Measurements from ENCODE around the gene ZDHHC13. TPM values are rescaled to one million over a fixed set of nuclear protein-coding genes. Genes with fewer than 3 reads are reported as not detected.
A peak's percentile ranks its signal among the peaks of the same experiment; 100 is the strongest.

ZDHHC13 gene
- total RNA-seq (2021) = 31.5 and 35.5 TPM in 2 replicates
- Bru-seq, nascent RNA = percentile 90 among the genes with signal in this experiment
- BruChase-seq, experiment 1, labeled RNA remaining after a 2-hour chase = percentile 96 among the genes with signal in this experiment
- BruChase-seq, experiment 2, labeled RNA remaining after a 6-hour chase = percentile 87 among the genes with signal in this experiment
- long read RNA-seq, transcript ZDHHC13-202 (17 exons, 2,445 nt) = major isoform, 72 of 113 reads
- long read RNA-seq, transcript ZDHHC13-201 (16 exons, 2,283 nt) = minor isoform, 26 of 113 reads
- long read RNA-seq, partial matches to known transcripts = 0 of 113 reads
- long read RNA-seq, other reads (novel, unspliced or antisense) = 15 of 113 reads

GRCh38 chr11:19116971-19117759, at the start of gene ZDHHC13:
Gene ZDHHC13 (plus strand): TSS chr11:19117168. CDS start chr11:19117250, 82 bp downstream.
- Histone ChIP-seq H2AFZ (peak within 1 kb of the TSS; percentile 80), H3K9me2 (ENCODE audit: insufficient read depth) (no peaks in the 10 kb centered on the region), H4K20me1 (ENCODE audit: insufficient read depth) (0 out of 2 replicates have a peak, but pooled peaks cover 3% of the 10 kb centered on the region), H3K27me3 (ENCODE audit: insufficient read depth, low read depth) (no peaks in the 10 kb centered on the region), H3K27ac (peak within 1 kb of the TSS; percentile 86), H3K4me3 (peak within 1 kb of the TSS; percentile 87), H3K9me3 (ENCODE audit: insufficient read depth, low read depth) (no peaks in the 10 kb centered on the region), H3K79me2 (ENCODE audit: low read depth) (peaks cover 45% of the 10 kb centered on the region), H3F3A (ENCODE audit: insufficient read depth, low read depth) (peaks cover 7% of the 10 kb centered on the region; the same call in 1 of the 2 replicates), H3K4me1 (replicated peaks; ENCODE audit: insufficient read depth) (peaks cover 37% of the 10 kb centered on the region), H3K4me2 (peak within 1 kb of the TSS; percentile 82), H3K36me3 (ENCODE audit: low read depth) (peaks cover 21% of the 10 kb centered on the region)
- intact Hi-C loops (cut with micrococcal nuclease; ENCODE audit: unreplicated experiment) = loop anchor here (1.0 kb wide), 2 partner anchors 15 to 38 kb away; no protein-coding TSS in a partner anchor
- CTCF ChIA-PET = interaction anchor here (0.5 to 1.4 kb wide), 3 partner anchors 19 to 40 kb away, joined by 3 to 5 read pairs (median 5); no protein-coding TSS in a partner anchor
- TSS peak; percentile 44 for BruUV-seq (replicated peaks)
- peak; percentile 91 to 99 for DNase-seq
- POLR2A ChIA-PET (ENCODE audit: unreplicated experiment) = interaction anchor here (0.6 to 0.8 kb wide), 3 partner anchors 31 to 481 kb away, joined by 3 to 4 read pairs (median 4); no protein-coding TSS in a partner anchor
- TF ChIP-seq EZH2 (IDR thresholded peaks at IDR 0.05; ENCODE audit: low read depth) = no peak
- TF ChIP-seq, protein P1, sequence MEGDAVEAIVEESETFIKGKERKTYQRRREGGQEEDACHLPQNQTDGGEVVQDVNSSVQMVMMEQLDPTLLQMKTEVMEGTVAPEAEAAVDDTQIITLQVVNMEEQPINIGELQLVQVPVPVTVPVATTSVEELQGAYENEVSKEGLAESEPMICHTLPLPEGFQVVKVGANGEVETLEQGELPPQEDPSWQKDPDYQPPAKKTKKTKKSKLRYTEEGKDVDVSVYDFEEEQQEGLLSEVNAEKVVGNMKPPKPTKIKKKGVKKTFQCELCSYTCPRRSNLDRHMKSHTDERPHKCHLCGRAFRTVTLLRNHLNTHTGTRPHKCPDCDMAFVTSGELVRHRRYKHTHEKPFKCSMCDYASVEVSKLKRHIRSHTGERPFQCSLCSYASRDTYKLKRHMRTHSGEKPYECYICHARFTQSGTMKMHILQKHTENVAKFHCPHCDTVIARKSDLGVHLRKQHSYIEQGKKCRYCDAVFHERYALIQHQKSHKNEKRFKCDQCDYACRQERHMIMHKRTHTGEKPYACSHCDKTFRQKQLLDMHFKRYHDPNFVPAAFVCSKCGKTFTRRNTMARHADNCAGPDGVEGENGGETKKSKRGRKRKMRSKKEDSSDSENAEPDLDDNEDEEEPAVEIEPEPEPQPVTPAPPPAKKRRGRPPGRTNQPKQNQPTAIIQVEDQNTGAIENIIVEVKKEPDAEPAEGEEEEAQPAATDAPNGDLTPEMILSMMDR (conservative IDR thresholded peaks at IDR 0.05) = peak; percentile 67; the same call in 1 of the 2 replicates

DNA sequence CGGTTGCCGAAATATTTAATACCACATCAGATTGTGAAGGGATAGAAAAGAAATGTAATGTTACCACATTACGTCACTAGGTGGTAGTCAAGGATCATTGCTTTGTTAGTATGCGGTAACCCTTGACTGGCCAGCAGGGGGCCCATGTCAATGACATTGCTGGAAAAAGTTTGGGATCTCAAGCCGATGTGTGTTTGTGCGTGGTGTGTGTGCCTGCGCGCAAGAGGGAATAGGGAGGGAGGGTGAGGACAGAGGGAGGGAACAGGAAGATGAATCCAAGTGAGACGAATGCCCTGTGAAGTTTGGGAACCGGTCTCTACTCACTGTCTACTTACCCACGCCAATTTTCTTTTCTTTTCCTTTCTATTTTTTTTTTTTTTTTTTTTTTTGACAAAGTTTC, 45.7 kb upstream of the ZDHHC13 start:
- peak overlapping the region; percentile 39; the same call in 1 of the 2 replicates for H3K4me3 ChIP-seq
- no TSS peak for BruUV-seq (replicated peaks)
- POLR2A ChIA-PET (ENCODE audit: unreplicated experiment) = interaction anchor here (0.7 kb wide), 1 partner anchor 494 kb away, joined by 7 read pairs; no protein-coding TSS in a partner anchor

More for the DNA sequence above, 45.7 kb upstream of the ZDHHC13 start:
- no peak overlapping the region for H3K27ac ChIP-seq
- intact Hi-C loops (cut with micrococcal nuclease; ENCODE audit: unreplicated experiment) = loop anchor here (1.0 to 10.0 kb wide), 10 partner anchors 188 to 1281 kb away; no protein-coding TSS in a partner anchor
- peak overlapping the region; percentile 70 for H2AFZ ChIP-seq
- TF ChIP-seq, protein P1 (conservative IDR thresholded peaks at IDR 0.05) = peak; percentile 99
- no peak for TF ChIP-seq EZH2 (IDR thresholded peaks at IDR 0.05; ENCODE audit: low read depth)
- no peaks in the 10 kb centered on the region for H3K79me2 ChIP-seq (ENCODE audit: low read depth)
- H3K4me2 ChIP-seq = peak overlapping the region; percentile 66
- CTCF ChIA-PET = interaction anchor here (0.6 to 1.7 kb wide), 26 partner anchors 9 to 791 kb away, joined by 3 to 15 read pairs (median 4); no protein-coding TSS in a partner anchor
- no peaks in the 10 kb centered on the region for H4K20me1 ChIP-seq (ENCODE audit: insufficient read depth)
- peaks cover 13% of the 10 kb centered on the region; the same call in 1 of the 2 replicates for H3F3A ChIP-seq (ENCODE audit: insufficient read depth, low read depth)
- no peaks in the 10 kb centered on the region for H3K36me3 ChIP-seq (ENCODE audit: low read depth)
- peak; percentile 65 to 77 for DNase-seq
- H3K4me1 ChIP-seq (replicated peaks; ENCODE audit: insufficient read depth) = peaks cover 30% of the 10 kb centered on the region
- no peaks in the 10 kb centered on the region for H3K27me3 ChIP-seq (ENCODE audit: insufficient read depth, low read depth)
- 0 out of 2 replicates have a peak, but pooled peaks cover 4% of the 10 kb centered on the region for H3K9me3 ChIP-seq (ENCODE audit: insufficient read depth, low read depth)
- no peaks in the 10 kb centered on the region for H3K9me2 ChIP-seq (ENCODE audit: insufficient read depth)

Measured in PC-9 (cell line).